DMS53 treated with DMSO at 0.1 percent for 48 hours (cell line): ENCODE results near the gene ERVW-1.
"Not testable (repeated sequence)": the region's sequence is repeated elsewhere in the genome, so short reads cannot be mapped to it uniquely, and the experiment has no call there.

Source experiments
- DNase-seq: peaks from one replicate; lab custom pipeline; 2025; ENCODE audit not compliant: unreplicated experiment; lab: John Stamatoyannopoulos, UW

Gene ERVW-1, protein sequence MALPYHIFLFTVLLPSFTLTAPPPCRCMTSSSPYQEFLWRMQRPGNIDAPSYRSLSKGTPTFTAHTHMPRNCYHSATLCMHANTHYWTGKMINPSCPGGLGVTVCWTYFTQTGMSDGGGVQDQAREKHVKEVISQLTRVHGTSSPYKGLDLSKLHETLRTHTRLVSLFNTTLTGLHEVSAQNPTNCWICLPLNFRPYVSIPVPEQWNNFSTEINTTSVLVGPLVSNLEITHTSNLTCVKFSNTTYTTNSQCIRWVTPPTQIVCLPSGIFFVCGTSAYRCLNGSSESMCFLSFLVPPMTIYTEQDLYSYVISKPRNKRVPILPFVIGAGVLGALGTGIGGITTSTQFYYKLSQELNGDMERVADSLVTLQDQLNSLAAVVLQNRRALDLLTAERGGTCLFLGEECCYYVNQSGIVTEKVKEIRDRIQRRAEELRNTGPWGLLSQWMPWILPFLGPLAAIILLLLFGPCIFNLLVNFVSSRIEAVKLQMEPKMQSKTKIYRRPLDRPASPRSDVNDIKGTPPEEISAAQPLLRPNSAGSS

DNA sequence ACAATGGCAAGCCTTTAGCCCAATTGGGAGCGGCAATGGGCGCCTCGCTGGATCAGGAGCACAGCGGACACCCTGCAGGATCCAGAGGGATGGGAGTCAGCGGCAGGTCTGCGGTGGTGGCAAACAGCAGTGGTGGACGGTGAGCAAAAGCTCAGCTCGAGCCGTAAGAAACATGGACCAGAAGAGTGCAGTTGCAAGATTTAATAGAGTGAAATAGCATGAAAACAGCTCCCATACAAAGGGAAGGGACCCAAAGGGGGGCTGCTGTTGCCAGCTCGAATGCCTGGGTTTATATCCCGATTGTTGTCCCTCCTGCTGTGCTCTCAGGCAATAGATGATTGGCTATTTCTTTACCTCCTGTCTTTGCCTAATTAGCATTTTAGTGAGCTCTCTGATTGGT lies at the start of gene ERVW-1:
Gene ERVW-1, minus strand, starts transcription at position 266 of the 400 bp plus-strand sequence. CDS start 7,565 bp downstream, outside the sequence.
- DNase-seq: not testable (repeated sequence)

DNA sequence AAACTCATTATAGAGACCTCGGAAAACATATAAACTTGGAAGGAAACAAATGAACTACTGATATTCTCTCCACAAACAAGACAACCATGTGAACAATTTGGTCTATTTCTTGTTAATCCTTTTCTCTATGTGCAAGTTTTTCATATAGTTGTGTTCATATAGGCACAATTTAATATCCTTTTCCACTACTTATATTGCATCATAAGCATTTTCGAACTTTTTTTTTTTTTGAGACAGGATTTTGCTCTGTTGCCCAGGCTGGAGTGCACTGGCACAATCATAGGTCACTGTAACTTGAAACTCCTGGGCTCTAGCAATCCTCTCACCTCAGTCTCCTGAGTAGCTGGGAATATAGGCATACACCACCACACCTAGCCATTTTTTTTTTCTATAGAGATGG lies 45.4 kb upstream of the ERVW-1 start:
- no peak for DNase-seq

DNA sequence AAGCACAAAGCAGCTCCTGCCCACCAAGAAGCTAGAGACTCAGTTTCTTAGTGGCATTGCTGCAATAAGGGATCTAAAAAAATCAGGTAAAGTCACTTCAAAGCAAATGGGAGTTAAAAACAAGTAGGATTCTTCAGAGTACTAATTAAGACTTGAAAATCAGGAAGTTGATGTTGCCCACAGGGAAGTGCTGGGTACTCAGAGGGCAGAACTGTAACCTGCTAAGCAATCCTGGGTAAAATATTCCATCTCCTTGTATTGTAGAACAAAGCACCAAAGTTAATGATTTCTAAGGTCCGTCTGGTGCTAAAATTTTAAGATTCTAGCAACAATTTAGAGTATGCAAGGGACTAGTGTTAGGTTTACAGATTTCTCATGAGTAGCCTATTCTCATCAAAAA lies 42.3 kb upstream of the ERVW-1 start:
- DNase-seq: no peak

DNA sequence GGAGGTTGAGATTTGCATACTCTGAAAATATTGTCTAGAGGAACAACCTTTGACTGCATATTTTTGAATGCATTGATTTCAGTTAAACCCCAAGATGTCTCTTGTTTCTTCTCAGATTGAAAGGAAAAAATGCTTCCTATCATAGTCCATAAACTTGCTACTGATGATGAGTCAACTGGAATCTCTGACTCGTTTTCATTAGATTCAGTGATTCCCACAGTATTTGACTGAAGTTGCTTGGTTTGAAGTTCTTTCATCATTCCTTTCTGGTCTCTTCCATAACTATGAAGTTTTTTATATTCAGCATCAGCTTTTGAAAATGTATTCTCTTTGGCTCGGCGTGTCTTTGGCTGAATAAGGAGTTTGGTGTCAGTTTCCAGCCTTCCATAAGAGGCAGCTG lies 39.9 kb upstream of the ERVW-1 start:
- DNase-seq: no peak

DNA sequence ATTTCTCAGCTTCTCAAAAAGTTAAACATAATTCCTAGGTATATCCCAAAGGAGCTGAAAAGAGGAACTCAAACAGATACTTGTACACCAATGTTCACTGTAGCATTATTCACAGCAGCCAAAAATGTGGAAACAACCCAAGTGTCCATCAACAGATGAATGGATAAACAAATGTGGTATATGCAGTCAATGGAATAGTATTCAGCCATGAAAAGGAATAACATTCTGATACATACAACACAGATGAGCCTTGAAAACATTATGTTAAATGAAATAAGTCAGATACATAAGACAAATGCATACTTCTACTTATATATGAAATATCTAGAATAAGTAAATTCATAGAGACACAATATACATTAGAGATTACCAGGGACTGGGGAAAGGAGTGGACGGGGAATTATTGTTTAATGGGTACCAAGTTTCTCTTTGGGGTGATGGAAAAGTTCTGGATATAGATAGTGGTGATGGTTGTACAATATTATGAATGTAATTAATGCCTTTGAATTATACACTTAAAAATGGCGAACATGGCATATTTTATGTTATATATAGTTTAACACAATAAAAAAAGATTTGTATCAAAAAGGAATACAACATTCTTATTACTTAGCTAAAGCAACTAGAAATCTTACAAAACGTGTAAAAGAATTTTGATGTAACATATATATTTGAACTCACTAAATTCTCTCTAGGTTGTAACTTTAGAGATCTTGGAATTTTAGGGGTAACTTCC lies 35.6 kb upstream of the ERVW-1 start:
- DNase-seq: no peak

DNA sequence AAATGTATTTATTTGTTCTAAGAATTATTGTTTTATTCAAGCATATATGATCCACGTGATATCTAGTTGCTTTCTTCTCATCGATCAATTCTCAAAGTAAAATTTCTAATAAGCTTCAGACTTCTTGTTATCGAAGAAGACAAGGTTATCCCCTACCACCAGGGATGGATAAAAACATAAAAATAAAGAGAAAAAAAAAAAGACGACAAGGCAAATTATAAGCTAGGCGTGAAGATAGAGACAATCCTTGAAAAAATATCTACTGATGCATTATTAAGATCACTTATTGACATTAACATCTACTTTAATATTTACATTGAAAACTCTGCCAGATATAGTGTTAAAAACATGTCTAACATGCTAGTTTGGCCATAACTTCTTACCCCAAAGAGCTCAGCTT lies 31.2 kb upstream of the ERVW-1 start:
- no peak for DNase-seq

DNA sequence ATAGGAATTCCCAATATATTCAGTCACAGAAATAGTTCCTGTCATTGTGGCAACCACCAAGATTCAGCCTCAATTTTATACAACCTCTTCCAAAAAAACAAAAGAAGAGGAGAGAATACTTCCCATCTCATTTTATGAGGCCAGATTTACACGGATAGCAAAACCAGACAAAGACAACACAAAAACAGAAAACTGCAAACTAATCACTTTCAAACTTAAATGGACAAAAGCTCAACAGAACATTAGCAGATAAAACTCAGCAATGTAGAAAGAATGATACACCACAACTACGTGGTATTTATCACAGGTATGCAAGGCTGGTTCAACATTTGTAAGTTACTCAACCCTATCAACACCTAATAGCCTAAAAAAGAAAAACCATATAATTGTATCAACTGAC lies 28.6 kb upstream of the ERVW-1 start:
- no peak for DNase-seq

DNA sequence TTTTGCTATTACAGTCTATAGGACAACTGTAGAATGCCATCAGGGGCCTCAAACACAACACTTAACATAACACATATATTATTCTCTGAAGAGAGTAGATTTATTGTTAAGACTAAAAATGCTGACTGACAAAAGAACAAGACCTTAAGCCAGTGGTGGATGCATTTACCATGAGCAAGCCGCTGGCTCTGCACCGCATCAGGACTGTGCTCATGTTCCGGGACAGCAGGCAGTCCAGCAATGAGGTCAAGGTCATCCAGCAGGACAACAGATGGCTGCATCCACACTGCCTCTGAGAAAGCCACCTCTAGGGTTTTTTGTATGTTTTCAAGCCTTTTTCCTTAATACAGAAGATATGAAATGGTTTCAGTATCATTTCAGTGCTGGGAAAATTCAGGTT lies 26.8 kb upstream of the ERVW-1 start:
- DNase-seq: no peak

DNA sequence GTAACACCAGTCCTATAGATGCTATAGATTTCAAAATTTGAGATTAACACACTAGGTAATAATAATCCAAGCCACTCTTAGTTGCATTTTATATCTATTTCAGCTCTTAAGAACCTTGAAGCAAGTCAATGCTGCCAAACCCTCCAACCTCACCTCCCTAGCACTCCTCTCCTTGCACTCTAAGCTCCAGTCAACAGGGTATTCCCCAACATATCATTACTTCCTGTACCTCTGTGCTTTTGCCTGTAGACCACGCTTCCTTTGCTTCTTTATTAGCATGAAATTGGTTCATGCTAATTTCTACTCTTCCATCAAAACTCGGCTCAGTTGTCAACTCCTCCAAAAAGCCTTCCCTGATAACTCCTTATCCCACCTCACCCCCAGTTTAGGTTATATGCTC lies 26.0 kb upstream of the ERVW-1 start:
- no peak for DNase-seq

DNA sequence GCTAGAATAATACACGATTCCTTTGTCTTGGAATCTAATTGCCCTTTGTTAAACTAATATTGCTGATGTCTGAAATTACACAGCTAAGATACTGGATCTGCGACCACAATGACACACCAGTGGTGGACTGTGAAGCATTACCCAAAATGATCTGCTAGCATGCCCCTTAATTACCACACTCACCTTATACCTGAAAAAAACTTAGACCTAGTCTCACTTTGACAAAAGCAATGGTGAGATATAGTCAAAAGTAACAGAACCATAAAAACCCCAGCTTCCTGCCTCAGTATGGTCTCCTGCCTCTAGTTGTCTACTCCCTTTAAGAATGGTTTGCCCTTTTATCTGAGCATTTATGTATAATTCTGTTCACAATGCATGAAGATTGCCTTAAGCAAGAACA lies 20.8 kb upstream of the ERVW-1 start:
- no peak for DNase-seq

DNA sequence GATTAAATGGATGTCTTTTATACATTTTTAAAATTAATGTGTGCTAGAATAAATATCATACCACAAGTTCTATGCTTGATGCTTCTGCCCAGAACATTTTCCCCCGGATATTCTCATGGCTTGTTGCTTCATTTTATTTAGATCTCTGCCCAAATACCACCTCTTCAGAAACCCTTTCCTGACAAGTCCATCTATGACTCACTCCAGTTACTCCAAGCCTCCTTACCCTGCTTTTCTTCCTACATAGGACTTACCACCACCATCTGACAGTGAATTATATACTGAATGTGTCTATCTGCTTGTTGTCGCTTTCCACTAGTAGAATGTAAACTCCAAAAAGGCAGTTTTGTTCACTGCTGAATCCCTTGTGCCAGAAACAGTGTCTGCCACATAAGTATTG lies 19.1 kb upstream of the ERVW-1 start:
- DNase-seq: no peak

DNA sequence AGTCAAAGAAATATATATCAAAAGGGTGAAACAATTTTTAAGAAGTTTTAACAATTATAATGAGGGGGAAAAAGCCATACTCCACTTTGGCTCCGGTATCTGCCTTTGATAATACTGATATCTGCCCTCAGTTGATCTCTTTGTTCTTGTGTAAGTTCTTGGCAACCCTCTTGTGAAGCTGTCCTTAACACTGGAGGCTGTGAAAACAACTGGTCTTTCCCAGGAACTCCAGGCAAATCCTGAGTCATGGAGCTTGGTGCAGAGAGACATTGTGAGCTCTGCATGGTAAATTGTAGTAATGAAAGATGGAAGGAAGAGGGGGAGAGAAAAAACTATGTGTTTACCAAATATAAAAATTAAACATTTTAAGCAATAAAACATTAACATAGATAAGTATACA lies 11.9 kb upstream of the ERVW-1 start:
- DNase-seq: no peak

DNA sequence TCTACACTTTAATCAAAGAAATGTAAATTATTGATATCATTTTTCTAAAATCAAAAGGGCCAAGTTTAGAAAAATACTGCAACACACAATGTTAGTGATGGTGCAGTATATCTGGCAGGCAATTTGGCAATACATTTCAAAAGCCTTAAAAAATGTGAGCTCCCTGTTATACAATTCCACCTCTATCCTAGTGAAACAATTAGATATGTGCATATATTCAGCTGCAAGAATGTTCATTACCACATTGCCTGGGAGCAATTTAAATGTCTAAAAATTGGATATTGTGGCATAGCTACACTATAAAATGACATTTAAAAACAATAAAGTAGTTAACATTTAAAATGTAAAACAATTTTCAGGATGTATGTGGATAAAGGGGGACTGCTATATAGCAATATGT lies 10.1 kb upstream of the ERVW-1 start:
- DNase-seq: no peak

DNA sequence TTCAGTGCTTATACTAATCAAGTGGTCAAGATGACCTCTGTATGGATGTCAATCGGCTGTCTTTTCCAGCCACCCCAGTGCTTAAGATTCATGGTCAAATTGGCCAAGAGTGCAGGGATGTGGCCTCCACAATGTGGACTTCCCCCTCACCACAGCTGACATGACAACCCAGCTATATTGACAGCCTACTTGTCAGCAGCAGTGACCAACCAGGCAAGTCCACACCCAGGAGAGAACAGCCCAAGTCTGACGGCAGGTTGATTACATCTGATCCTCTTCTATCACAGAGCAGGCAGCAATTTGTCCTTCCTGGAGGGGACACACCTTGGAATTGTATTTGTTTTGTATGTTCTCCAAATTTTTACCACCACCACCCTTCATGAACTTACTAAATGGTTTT lies 8.2 kb upstream of the ERVW-1 start:
- DNase-seq: no peak

DNA sequence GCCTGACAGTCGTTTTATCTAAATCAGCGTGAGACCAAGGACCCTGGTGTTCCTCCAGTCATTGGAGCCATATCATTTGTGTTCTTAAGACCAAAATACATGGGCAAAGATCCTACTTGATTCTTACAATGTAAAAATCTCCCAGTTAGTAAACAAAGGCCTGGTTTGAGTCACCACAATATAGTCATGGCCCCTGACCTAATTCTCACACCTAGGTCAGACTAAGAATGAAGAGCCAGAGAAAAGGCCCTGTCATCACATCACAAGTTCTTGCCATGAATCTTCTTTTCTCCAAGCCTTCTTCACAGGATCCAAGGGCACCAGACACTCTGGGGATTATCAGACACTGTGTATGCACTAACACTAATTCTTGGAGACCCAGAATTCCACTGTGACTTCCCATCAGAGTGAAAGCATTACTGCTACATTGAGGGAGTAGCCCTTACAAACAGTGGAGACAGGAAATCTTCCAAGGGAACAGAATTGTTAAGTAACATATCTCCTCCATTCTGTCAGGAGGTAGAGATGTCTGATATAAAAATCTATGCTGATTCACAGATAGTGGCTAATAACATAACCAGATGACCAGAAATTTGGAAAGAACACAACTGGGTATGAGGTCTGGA lies 7.6 kb upstream of the ERVW-1 start:
- no peak for DNase-seq

DNA sequence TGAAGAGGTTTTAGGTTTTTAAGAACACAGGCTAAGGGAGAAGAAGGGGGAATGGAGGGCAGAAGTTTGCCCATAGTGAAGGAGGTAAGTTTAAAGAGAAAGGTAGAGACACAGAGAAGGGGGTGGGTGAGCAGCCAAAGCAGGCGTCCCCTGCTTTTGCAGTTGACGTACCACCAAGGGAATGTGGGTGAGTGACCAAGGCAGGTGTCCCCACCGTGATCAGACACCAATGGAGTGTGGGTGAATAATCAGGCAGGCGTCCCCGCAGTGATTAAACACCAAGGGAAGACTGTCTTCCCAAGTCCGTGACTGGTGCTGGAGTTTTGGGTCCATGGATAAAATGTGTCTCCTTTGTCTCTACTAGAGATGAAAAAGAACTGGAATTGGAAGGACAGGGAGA lies 6.5 kb upstream of the ERVW-1 start:
- DNase-seq: not testable (repeated sequence)

DNA sequence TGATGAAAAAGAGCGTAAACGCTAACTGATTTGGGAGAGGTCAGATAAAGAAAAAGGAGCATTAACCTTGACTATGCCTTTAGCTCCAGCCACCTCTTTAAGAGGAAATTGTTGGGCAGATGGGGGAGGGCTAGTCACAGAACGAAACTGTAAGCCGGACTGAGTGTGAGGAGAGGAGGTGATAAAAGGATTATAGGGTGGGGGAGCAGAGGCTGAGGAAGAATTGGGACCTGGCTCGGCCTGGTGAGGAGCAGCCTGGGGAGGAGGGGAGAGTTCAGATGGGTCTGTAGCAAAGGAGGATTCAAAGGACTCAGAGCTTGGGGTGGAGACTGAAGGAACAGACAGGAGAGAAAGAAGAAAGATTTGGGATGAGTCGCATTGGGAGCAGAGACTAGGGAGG lies 5.9 kb upstream of the ERVW-1 start:
- not testable (repeated sequence) for DNase-seq

DNA sequence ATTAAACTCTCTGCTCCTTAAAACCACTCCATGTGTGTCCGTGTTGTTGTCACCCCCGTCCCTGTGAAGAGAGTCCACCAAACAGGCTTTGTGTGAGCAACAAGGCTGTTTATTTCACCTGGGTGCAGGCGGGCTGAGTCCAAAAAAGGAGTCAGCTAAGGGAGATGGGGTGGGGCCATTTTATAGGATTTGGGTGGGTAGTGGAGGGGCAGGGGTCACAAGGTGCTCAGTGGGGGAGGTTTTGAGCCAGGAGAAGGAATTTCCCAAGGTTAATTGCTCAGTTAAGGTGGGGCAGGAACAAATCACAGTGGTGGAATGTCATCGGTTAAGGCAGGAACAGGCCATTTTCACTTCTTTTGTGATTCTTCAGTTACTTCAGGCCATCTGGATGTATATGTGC lies 1.4 kb upstream of the ERVW-1 start:
- DNase-seq: not testable (repeated sequence)

DNA sequence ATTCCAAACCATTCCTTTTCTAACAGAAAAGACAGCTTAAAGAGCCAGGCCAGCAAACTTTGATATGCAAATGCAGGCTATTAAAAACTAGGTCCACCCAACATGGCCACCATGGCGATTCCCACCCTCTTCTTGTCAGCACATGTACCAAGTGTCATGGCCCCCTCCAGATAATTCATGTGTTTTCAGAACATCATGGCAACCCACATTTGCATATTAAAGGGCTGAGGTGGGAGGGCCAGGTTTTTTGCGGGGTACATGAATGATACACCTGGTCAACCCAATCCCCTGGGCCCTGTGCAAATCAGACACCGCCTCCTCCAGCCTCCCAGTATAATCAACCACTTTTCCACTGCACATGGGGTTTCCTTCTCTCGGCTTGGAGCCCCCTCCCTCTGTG lies 965 bp upstream of the ERVW-1 start:
- DNase-seq: no peak

DNA sequence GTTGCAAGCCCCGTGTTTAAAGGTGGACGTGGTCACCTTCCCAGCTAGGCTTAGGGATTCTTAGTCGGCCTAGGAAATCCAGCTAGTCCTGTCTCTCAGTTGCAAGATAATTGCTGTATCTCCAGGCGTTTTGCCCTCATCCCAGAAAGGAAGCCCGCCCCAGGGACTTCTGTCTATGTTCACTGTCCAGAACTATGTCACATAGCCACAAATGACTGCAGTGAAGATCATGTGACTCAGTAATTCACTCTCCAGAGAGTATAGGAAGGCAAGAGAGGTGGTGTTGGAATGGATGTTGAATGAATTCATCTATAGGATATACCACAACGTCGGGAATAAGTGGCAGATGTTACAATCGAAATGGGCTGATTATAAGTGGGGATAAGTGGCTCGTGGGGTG lies 349 bp upstream of the ERVW-1 start:
- DNase-seq: no peak

DNA sequence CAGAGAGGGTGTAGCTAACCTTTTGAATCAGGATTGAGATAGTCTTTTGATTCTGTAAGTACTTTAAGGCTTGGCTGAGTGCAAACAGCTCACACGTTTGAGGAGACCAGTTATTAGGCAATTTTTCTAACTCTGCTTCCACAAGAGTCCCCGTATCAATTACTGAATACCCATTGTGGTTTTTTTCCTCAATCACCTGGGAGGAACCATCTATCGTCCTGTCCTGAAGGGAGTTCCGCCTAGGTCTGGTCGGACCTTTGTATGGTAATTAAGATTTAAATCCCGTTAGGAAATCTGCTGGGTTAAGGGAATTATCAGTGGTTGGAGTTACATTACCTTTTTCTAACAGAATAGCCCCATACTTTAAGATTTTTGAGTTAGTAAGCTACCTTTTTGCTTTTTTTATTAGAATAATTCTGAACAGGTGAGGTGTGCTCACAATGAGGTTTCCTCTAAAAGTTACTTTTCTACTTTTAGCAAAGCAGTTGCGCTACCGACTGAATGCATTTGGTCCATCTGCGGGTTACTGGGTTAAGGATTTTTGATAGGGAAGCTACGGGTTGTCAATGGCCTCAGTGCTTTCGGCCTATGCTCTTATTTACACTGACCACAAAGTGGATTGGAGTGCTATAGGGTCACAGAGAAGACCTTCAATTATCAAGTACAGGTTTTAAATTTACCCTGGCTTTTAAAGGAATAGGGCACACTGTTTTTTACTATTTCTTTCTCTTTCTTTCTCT lies 1.7 kb downstream of the ERVW-1 start:
- not testable (repeated sequence) for DNase-seq
